Epithelial cell of prostate (primary cell): ENCODE data around the gene MAP3K5.
"Not testable (repeated sequence)": the region's sequence is repeated elsewhere in the genome, so short reads cannot be mapped to it uniquely, and the experiment has no call there.

Source experiments
- DNase-seq: peaks from one replicate; pipeline ENCODE4 v3.0.0-alpha.2; 2011; ENCODE audit warnings: low read depth, low spot score
- H3K27ac ChIP-seq: fragments of 450-650 bp; 2 replicates; pipeline ENCODE4 v1.5.1; 2017; ENCODE audit warnings: mild to moderate bottlenecking

MAP3K5 gene, protein sequence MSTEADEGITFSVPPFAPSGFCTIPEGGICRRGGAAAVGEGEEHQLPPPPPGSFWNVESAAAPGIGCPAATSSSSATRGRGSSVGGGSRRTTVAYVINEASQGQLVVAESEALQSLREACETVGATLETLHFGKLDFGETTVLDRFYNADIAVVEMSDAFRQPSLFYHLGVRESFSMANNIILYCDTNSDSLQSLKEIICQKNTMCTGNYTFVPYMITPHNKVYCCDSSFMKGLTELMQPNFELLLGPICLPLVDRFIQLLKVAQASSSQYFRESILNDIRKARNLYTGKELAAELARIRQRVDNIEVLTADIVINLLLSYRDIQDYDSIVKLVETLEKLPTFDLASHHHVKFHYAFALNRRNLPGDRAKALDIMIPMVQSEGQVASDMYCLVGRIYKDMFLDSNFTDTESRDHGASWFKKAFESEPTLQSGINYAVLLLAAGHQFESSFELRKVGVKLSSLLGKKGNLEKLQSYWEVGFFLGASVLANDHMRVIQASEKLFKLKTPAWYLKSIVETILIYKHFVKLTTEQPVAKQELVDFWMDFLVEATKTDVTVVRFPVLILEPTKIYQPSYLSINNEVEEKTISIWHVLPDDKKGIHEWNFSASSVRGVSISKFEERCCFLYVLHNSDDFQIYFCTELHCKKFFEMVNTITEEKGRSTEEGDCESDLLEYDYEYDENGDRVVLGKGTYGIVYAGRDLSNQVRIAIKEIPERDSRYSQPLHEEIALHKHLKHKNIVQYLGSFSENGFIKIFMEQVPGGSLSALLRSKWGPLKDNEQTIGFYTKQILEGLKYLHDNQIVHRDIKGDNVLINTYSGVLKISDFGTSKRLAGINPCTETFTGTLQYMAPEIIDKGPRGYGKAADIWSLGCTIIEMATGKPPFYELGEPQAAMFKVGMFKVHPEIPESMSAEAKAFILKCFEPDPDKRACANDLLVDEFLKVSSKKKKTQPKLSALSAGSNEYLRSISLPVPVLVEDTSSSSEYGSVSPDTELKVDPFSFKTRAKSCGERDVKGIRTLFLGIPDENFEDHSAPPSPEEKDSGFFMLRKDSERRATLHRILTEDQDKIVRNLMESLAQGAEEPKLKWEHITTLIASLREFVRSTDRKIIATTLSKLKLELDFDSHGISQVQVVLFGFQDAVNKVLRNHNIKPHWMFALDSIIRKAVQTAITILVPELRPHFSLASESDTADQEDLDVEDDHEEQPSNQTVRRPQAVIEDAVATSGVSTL (N-terminal part only)

DNA sequence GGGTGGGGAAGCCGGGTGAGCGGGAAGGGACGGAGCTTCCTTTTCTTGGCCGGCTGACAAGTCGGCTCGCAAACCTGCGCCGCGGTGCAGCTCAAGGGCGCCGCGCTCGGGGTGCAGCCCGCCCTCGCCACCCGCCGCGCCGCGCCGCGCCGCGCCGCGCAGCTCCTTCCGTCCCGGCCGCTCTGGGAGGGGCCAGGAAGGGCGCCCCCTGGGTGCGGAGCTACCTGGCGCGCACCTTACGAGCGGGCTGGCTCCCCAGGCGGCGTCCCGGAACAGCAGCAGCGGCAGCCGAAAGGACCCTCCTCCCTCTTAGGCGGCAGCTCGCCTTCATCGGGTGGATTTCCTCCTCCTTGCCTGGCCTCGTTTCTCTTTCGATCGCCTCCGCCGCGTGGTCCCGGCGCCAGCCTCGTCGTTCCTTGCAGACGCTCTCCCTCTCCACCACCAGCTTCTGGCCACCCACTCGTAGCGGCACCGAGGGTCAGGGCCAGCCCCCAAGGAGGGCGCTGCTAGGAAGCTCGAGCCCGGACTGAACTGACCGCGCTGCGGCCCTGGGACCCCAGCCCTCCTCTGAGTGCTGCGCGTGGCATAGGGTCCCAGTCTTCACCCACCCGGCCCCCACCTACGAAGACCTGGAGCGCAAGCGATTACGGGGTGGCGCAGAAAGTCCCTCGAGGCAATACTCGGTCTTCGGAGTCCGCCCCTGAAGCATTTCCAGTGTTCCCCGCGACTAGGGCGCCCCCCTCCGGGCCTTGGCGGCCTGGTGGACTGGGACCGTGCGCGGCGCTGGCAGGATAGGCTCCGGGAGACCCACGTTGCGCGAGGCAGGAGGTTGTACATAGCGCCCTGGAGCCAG lies at the start of gene MAP3K5:
Gene MAP3K5, minus strand, starts transcription at position 68 of the 853 bp plus-strand sequence. CDS start 320 bp downstream, outside the sequence.
- DNase-seq: peak; percentile 59
- peak within 1 kb of the TSS; percentile 82 for H3K27ac ChIP-seq

DNA sequence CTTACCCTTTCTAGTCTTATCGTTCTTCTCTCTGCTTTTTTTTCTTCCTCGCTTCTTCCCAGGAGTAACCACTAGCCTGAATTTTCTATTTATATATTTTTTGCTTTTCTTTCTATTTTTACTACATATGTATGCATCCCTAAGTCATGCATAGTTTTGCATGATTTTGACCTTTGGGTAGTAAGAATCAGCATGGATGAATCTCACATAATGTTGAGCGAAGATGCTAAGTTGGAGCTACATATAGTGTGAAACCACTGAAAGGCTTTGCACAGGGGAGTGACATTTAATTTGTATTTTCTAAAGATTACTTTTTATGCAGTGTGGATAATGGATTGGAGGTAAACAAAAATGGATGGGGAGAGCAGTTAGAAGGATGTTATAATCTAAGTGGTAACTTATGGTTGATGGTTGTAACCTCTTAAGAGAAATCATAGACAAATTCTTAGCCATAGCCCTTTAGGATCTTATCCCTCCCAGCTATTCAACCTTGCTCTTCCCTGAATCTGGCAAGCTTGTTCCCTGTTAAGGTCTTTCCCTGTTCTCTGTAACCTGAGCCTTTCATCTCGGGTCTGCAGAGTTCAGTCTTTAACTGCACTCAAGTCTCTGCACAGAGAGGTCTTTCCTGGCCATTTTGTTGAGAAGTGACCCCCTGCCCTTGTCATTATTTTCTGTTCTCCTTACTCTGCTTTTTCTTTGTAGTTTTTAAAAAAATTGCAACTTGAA lies 48.2 kb upstream of the MAP3K5 start:
- no peak for DNase-seq
- no peak overlapping the region for H3K27ac ChIP-seq

DNA sequence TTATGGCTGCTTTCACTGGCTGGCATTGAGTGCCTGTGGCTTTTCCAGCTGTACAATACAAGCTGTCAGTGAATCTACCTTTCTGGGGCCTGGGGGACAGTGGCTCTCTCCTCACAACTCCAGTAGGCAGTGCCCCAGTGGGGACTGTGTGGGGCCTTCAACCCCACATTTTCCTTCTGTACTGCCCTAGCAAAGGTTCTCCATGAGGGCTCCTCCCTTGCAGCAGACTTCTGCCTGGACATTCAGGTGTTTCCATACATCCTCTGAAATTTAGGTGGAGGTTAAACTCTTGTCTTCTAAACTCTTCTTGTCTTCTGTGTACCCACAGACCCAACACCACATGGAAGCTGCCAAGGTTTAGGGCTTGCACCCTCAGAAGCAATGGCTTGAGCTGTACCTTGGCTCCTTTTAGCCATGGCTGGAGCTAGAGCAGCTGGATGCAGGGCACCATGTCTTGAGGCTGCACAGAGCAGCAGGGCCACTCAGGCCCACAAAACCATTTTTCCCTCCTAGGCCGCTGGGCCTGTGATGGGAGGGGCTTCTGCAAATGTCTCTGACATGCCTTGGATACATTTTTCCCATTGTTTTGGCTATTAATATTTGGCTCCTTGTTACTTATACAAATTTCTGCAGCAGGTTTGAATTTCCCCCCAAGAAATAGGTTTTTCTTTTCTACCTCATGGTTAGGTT lies 39.7 kb upstream of the MAP3K5 start:
- no peak overlapping the region for H3K27ac ChIP-seq
- no peak for DNase-seq

DNA sequence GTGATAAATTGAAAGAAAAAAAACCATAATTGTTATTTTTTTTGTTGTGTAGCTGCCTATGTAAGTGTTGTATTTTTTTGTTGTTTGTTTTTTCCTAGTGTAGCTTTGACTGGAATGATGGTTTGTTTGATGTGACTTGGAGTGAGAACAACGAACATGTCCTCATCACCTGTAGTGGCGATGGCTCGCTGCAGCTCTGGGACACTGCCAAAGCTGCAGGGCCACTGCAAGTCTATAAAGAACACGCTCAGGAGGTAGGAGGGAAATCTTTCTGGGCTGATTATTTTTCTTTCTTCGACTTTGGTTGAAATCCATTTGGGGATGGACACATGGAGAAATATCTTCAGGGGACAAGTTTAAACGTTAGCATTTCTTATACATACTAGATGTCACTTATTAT lies 33.9 kb upstream of the MAP3K5 start:
- no peak overlapping the region for H3K27ac ChIP-seq
- DNase-seq: no peak

DNA sequence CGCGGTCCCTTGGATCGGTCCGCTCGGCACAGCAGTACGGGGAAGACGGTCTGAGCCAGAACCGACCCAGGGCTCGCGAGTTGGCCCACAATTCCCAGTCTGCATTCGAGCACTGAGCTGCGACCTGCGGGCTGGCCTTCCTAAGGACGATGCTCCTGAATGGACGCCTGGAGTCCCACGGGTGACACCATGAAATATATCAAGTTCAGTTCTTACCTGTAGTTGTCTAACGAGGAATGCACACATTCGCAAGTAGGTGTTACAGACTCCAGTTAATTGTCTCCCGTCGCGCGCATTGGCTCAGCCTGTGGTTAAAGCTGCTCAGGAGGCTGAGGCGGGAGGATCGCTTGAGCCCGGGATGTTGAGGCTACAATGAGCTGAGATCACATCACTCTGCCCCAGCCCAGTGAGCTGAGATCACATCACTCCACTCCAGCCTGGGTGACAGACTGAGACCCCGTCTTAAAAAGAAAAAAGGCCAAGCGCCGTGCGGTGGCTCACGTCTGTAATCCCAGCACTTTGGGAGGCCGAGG lies 30.9 kb upstream of the MAP3K5 start:
- DNase-seq: no peak
- H3K27ac ChIP-seq: peak overlapping the region; percentile 72

DNA sequence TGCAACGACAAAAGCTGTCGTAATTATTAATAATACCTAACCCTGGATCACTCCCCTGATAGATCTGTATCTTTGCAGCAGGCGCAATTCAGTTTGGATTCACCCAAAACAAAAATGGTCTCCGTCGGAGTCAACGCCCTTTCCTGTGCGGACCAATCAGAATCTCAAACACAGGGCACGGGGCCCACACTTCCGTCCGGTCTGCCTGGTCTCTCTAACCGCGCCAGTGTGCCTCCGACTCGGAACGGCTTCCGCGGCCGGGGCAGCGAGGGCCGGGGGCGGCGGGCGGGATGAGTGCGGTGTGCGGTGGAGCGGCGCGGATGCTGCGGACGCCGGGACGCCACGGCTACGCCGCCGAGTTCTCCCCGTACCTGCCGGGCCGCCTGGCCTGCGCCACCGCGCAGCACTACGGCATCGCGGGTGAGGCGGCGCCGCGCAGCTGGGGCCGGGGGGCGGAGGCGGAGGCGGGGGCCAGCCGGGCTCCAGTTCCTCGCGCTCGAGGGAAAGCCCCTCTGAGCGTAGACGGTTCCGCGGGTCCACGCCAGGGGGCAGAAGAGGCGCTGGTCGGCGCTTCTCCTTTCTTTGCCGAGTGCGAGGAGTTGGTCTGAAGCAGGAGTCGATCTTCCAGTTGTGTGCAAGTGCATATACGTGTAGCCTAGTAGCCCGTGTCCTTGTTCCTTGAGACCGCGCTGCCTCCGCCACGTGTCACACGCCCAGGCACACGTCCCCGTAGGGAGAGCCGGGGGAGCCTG lies 30.3 kb upstream of the MAP3K5 start, which contains the start of gene PEX7:
Gene PEX7, plus strand, starts transcription at position 217 of the 752 bp plus-strand sequence. Its CDS starts 74 bp downstream, at position 291.
- H3K27ac ChIP-seq: peak within 1 kb of the TSS; percentile 72
- DNase-seq: peak; percentile 61

DNA sequence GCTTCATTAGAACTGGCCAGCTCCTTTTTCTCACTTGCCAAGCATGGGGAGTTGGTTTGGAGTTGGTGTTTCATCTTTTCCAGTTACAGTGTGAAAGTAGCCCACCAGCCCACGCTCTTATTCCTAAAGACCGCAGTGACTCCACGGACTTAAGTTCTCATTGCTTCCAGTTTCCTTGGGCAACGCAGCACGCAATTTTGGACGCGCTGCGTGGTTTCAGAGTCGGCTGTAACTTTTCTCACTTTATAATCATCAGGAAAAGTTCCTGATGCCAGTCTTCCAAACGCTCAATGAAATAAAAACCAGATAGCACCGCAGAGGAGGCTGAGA lies 29.7 kb upstream of the MAP3K5 start:
- DNase-seq: no peak
- peak overlapping the region; percentile 72 for H3K27ac ChIP-seq

DNA sequence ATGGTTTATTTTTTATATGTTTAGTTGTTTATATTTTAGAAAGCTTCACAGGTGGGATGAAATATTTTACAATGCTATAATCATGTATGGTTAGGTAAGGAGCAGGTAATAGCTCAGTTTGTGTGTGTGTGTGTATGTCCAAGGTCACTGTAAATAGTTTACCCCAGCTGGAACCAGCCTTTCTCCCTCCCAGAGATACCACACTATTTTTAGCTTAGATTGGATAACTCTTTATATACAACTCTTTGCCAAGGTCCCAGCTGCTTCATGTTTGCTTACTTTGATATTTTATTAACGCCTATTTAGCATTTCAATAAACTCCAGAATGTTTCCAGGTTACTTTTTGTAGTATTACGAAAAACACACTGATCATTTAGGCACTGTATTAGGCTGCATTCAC lies 28.3 kb upstream of the MAP3K5 start:
- no peak for DNase-seq
- no peak overlapping the region for H3K27ac ChIP-seq

DNA sequence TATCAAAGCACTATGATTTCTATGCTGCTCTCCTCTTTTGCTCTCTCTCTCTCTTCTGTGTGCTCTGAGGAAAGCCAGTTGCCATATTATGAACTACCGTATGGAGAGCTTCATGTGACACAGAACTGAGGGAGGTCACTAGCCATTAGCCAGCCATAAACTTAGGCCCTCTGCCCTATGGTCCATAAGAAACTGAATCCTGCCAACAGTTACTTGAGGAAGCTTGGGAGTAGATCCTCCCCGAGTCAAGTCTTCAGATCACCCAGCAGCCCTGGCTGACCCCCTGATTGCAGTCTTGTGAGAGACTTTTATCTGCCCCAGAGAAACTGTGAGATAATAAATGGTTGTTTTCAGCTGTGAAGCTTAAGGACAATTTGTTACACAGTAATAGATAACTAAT lies 24.4 kb upstream of the MAP3K5 start:
- H3K27ac ChIP-seq: no peak overlapping the region
- DNase-seq: no peak

DNA sequence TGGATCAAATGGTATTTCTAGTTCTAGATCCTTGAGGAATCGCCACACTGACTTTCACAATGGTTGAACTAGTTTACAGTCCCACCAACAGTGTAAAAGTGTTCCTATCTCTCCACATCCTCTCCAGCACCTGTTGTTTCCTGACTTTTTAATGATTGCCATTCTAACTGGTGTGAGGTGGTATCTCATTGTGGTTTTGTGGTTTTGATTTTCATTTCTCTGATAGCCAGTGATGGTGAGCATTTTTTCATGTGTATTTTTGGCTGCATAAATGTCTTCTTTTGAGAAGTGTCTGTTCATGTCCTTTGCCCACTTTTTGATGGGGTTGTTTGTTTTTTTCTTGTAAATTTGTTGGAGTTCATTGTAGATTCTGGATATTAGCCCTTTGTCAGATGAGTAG lies 23.3 kb upstream of the MAP3K5 start:
- not testable (repeated sequence) for DNase-seq, H3K27ac ChIP-seq

DNA sequence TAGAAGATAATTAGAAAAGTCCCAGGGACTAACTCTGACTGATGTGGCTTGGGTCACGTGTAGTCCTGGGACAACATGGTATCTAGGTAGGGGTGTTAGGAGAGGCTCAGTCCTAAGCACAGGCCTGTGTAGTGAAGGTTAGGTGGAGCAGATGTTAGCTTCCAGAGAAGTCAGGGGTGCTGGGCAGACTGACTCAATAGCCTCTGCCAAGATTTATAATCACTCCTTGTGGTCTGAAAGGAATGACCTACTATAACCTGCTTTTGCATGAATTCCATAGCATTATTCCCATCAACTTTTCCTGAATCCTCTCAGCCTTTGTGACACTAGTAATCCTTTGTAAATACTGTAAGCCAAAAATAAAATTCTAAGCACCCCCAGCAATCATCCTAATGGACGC lies 19.9 kb upstream of the MAP3K5 start:
- no peak for DNase-seq
- H3K27ac ChIP-seq: no peak overlapping the region

DNA sequence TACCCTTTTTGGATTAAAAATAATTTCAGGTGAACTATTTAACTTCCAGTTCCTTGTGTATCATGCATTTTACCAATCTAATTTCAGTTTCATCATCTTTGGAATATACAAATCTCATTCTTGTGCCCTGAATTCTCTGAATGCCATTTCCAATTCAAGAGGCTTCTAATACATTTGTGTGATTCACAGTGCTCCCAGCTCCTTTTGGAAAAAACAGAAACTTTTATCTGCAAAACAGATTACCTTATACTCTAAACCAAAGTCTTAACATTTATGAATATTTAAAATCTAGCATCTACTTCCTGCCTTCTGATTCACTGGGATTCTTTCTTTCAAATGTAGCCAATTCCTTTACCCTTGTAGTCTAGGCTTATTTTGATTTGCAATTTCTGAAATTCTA lies 19.0 kb upstream of the MAP3K5 start:
- no peak for DNase-seq
- H3K27ac ChIP-seq: no peak overlapping the region

DNA sequence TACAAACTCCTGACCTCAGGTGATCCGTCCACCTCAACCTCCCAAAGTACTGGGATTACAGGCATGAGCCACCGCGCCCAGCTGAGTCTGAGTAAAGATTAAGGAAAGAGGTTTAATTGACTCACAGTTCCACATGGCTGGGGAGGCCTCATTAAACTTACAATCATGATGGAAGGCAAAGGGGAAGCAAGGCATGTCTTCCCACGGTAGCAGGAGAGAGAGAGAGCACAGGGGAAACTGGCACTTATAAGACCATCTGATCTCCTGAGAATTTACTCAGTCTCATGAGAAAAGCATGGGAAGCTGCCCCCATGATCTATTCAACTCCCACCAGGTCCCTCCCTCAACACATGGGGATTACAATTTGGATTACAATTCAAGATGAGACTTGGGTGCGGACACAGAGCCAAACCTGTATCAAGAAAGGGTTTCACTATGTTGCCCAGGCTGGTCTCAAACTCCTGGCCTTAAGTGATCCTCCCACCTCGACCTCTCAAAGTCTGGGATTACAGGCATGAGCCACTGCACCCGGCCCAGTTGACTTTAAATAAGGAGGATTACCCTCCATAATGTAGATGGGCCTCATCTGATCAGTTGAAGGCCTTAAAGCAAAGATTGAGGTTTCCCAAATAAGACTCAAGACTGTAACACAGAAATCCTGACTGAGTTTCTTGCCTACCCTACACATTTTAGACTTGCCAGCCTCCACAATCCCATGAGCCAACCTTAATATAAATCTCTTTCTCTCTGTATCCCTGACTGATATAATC lies 17.0 kb upstream of the MAP3K5 start:
- no peak for DNase-seq
- no peak overlapping the region for H3K27ac ChIP-seq

DNA sequence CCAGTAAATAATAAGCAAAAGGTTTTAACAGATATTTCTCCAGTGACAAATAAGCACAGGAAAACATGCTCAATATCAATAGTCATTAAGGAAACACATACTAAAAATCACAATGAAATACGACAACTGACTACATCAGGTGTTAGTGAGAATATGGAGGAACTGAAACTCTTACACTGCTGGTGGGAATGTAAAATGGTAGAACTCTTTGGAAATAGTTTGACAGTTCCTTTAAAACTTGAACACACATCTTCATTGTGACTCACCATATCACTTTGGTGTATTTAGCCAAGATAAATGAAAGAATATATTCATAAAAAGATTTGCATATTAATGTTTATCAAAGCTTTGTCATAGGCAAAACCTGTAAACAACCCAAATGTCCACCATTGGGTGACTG lies 11.3 kb upstream of the MAP3K5 start:
- no peak for DNase-seq
- no peak overlapping the region for H3K27ac ChIP-seq

DNA sequence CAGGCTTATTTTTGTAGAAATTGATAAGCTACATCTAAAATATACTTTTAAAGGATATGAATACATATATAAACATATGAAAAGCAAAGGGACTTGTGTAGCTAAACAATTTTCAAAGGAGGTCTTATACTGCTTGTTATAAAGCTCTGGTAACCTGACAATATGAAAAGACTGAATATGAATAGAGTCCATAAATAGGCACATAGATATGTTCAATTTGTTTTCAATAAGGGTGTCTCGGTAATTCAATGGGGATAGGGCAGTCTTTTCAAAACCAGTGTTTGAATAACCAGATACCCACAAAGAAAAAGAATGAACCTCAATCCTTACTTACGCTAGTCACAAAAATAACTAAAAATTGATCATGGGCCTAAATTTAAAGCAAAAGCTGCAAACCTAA lies 9.3 kb upstream of the MAP3K5 start:
- H3K27ac ChIP-seq: no peak overlapping the region

DNA sequence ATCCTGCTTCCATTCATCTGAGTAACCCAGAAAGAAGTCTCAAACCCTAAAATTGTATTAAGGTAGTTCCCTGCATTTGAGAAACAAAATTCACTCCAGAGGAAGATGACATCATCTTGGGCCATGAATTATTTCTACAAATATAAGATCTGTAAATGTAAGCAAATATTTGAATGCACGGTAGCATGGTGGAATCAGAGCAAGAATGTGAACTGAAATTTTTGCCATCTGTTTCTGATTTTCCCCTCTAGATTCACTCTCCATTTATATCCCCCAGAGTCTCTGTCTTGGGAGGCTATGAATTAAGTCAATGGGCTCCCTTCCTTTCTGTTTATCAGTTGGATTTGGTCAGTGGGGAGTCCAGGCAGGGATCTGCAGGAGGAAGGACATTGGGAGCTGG lies 5.8 kb upstream of the MAP3K5 start:
- no peak overlapping the region for H3K27ac ChIP-seq
- no peak for DNase-seq

More for the DNA sequence above, 9.3 kb upstream of the MAP3K5 start:
- no peak for DNase-seq

DNA sequence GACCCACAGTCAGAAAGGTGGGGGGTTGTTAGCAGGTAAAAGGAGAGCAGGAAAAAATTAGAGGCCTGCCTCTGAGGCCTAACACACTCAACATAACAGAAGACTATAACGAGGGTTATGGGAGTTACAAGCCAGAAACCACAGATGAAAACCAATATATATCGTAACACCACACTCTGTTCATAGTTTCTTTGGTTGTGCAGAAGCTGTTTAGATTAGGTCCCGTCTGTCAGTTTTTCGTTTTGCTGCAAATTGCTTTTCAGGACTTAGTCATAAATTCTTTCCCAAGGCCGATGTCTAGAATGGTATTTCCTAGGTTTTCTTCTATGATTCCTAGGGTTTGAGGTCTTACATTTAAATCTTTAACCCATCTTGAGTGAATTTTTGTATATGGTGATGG lies 3.7 kb upstream of the MAP3K5 start:
- H3K27ac ChIP-seq: no peak overlapping the region
- no peak for DNase-seq
